HCT116 (cell line): Measurements from ENCODE around the gene CEP57. TPM values are rescaled to one million over a fixed set of nuclear protein-coding genes. Genes with fewer than 3 reads are reported as not detected.

Experiments used
- ATAC-seq: fragments of 200-7000 bp; cut with Tn5 transposase; 2 replicates; pipeline ENCODE4 v1.9.1; 2020; ENCODE audit warnings: mild to moderate bottlenecking, moderate library complexity
- BruUV-seq: library from RNA; stranded (reverse); fragments of 400-500 nt; replicated peaks from 2 replicates; lab custom pipeline; 2021; lab: Mats Ljungman, UMichigan
- CTCF ChIA-PET: fragments of 300-600 bp; sonication (Branson Sonifier 250); formaldehyde crosslinking; loops from one replicate; lab custom pipeline; 2021; ENCODE audit warnings: antibody characterized with exemption; lab: Charles Lee
- POLR2A ChIA-PET: fragments of 300-600, 350-600 bp; sonication (Branson Sonifier 250); formaldehyde crosslinking; loops from one replicate; lab custom pipeline; 2021; ENCODE audit warnings: antibody characterized with exemption; lab: Charles Lee
- RAD21 ChIA-PET, 2 experiments: fragments of 300-600 bp; sonication (Branson Sonifier 250); formaldehyde crosslinking; loops; one replicate each; lab custom pipeline; 2023; ENCODE audit warnings: low total read pairs in 2 of 2; ENCODE audit not compliant: uncharacterized antibody in 2 of 2, unreplicated experiment in 2 of 2, low non-redundant PET in 1 of 2; lab: Charles Lee
- DNase-seq: peaks from one replicate; pipeline ENCODE4 v3.0.0-alpha.2; 2010; ENCODE audit warnings: low read depth, low spot score
- H2AFZ ChIP-seq: fragments of 200-600 bp; shearing (Covaris generic), sonication (generic); 2 replicates; pipeline ENCODE4 v1.6.1; 2017; ENCODE audit warnings: low read depth, mixed run types, mixed read lengths, antibody characterized with exemption, low read length; ENCODE audit not compliant: poor library complexity, severe bottlenecking
- H3K27ac ChIP-seq: 2 replicates; pipeline ENCODE4 v1.5.1; 2012; ENCODE audit warnings: low read depth, low read length
- H3K27me3 ChIP-seq: fragments of 200-600 bp; sonication (generic); 2 replicates; pipeline ENCODE4 v1.6.1; 2016; ENCODE audit warnings: mixed run types, low read length, mixed read lengths; ENCODE audit not compliant: insufficient read depth
- H3K36me3 ChIP-seq, 2 experiments: fragments of 200-500 bp in 1 of 2; fragments of 200-600 bp in 1 of 2; sonication (Bioruptor generic) in 1 of 2; sonication (generic) in 1 of 2; 2 replicates each; pipeline versions ENCODE4 v1.5.1 to v1.6.1; 2014 to 2016; ENCODE audit warnings: low read length in 2 of 2, inconsistent platforms in 1 of 2, mixed read lengths in 1 of 2, mixed run types in 1 of 2; ENCODE audit not compliant: insufficient read depth in 2 of 2, control insufficient read depth in 1 of 2
- H3K4me1 ChIP-seq, 2 experiments: fragments of 200-600 bp in 1 of 2; sonication (generic) in 1 of 2; 2 replicates each; pipeline versions ENCODE4 v1.5.1 to v1.6.1; 2012 to 2017; ENCODE audit warnings: low read length in 2 of 2, inconsistent platforms in 1 of 2, mild to moderate bottlenecking in 1 of 2, mixed read lengths in 1 of 2, mixed run types in 1 of 2, moderate library complexity in 1 of 2; ENCODE audit not compliant: insufficient read depth in 2 of 2, control insufficient read depth in 1 of 2
- H3K4me2 ChIP-seq: fragments of 200-600 bp; sonication (generic); 2 replicates; pipeline ENCODE4 v1.6.1; 2017; ENCODE audit warnings: mixed run types, low read length, mixed read lengths
- H3K4me3 ChIP-seq, 2 experiments: fragments of 200-600 bp in 1 of 2; sonication (generic) in 1 of 2; replicated peaks in 1 of 2; 2 replicates each; pipeline ENCODE4 v1.5.1; 2011 to 2016; ENCODE audit warnings: low read length in 2 of 2, control low read depth in 1 of 2, low read depth in 1 of 2, mild to moderate bottlenecking in 1 of 2, mixed read lengths in 1 of 2, mixed run types in 1 of 2
- H3K79me2 ChIP-seq: fragments of 200-600 bp; sonication (generic); 2 replicates; pipeline ENCODE4 v1.6.1; 2017; ENCODE audit warnings: mild to moderate bottlenecking, mixed run types, low read length, moderate library complexity, mixed read lengths; ENCODE audit not compliant: insufficient read depth
- H3K9ac ChIP-seq: fragments of 200-600 bp; sonication (generic); 2 replicates; pipeline ENCODE4 v1.6.1; 2016; ENCODE audit warnings: low read length, mixed read lengths
- H3K9me2 ChIP-seq: fragments of 200-600 bp; sonication (generic), shearing (Covaris generic); 2 replicates; pipeline ENCODE4 v1.6.1; 2017; ENCODE audit warnings: mixed run types, mild to moderate bottlenecking, moderate library complexity; ENCODE audit not compliant: insufficient read depth
- H3K9me3 ChIP-seq, 2 experiments: fragments of 200-500 bp in 1 of 2; fragments of 200-600 bp in 1 of 2; sonication (Bioruptor generic) in 1 of 2; sonication (generic) in 1 of 2; 2 replicates each; pipeline ENCODE4 v1.6.1; 2014 to 2017; ENCODE audit warnings: low read length in 2 of 2, mixed read lengths in 2 of 2, inconsistent platforms in 1 of 2, low read depth in 1 of 2, mild to moderate bottlenecking in 1 of 2, mixed run types in 1 of 2, moderate library complexity in 1 of 2; ENCODE audit not compliant: control insufficient read depth in 1 of 2, insufficient read depth in 1 of 2
- H4K20me1 ChIP-seq: fragments of 200-600 bp; sonication (generic), shearing (Covaris generic); 2 replicates; pipeline ENCODE4 v1.6.1; 2017; ENCODE audit warnings: mixed run types, mild to moderate bottlenecking, moderate library complexity; ENCODE audit not compliant: insufficient read depth
- ATF3 ChIP-seq: IDR thresholded peaks from 2 replicates; pipeline ENCODE4 v1.6.1; 2012
- CBX3 ChIP-seq: IDR thresholded peaks from 2 replicates; pipeline ENCODE4 v1.6.1; 2012; ENCODE audit warnings: low read depth
- CEBPB ChIP-seq: IDR thresholded peaks from 2 replicates; pipeline ENCODE4 v1.6.1; 2012; ENCODE audit warnings: low read depth
- CTCF ChIP-seq, 3 experiments: fragments of 200-600 bp in 1 of 3; sonication (generic) in 1 of 3; IDR thresholded peaks in 2 of 3; conservative IDR thresholded peaks in 1 of 3; 2 replicates each; pipeline ENCODE4 v1.5.1; 2012 to 2017; ENCODE audit warnings: low read depth in 2 of 3, low read length in 2 of 3, antibody characterized with exemption in 1 of 3, borderline replicate concordance in 1 of 3, control low read depth in 1 of 3, mild to moderate bottlenecking in 1 of 3, mixed read lengths in 1 of 3, mixed run types in 1 of 3, moderate library complexity in 1 of 3; ENCODE audit not compliant: insufficient read depth in 1 of 3
- EGR1 ChIP-seq: IDR thresholded peaks from 2 replicates; pipeline ENCODE4 v1.6.1; 2012; ENCODE audit warnings: low read depth
- ELF1 ChIP-seq: IDR thresholded peaks from 2 replicates; pipeline ENCODE4 v1.6.1; 2012; ENCODE audit warnings: low read depth, borderline replicate concordance
- EZH2 ChIP-seq: fragments of 200-600 bp; sonication (generic); IDR thresholded peaks from 2 replicates; pipeline ENCODE4 v1.6.1; 2017; ENCODE audit warnings: antibody characterized with exemption, mixed run types
- EZH2phosphoT487 ChIP-seq: fragments of 200-600 bp; IDR thresholded peaks from 2 replicates; pipeline ENCODE4 v1.6.1; 2018; ENCODE audit warnings: antibody characterized with exemption, borderline replicate concordance
- FOSL1 ChIP-seq: IDR thresholded peaks from 2 replicates; pipeline ENCODE4 v1.6.1; 2012; ENCODE audit warnings: low read depth
- JUND ChIP-seq: IDR thresholded peaks from 2 replicates; pipeline ENCODE4 v1.6.1; 2012
- MAX ChIP-seq: IDR thresholded peaks from 2 replicates; pipeline ENCODE4 v1.6.1; 2012
- POLR2AphosphoS5 ChIP-seq: IDR thresholded peaks from 2 replicates; pipeline ENCODE4 v1.6.1; 2011; ENCODE audit warnings: mild to moderate bottlenecking, low read depth, low read length, moderate library complexity
- REST ChIP-seq: IDR thresholded peaks from 2 replicates; pipeline ENCODE4 v1.6.1; 2012; ENCODE audit warnings: low read depth
- SIN3A ChIP-seq: IDR thresholded peaks from 2 replicates; pipeline ENCODE4 v1.6.1; 2012; ENCODE audit warnings: low read depth
- SP1 ChIP-seq: IDR thresholded peaks from 2 replicates; pipeline ENCODE4 v1.6.1; 2012; ENCODE audit warnings: low read depth
- TCF7L2 ChIP-seq: IDR thresholded peaks from 2 replicates; pipeline ENCODE4 v1.7.0; 2011; ENCODE audit warnings: borderline replicate concordance, inconsistent platforms; ENCODE audit not compliant: insufficient read depth, insufficient read length; ENCODE audit errors: extremely low read depth
- YY1 ChIP-seq: IDR thresholded peaks from 2 replicates; pipeline ENCODE4 v1.6.1; 2011; ENCODE audit warnings: low read length, low read depth, moderate library complexity, mild to moderate bottlenecking; ENCODE audit not compliant: insufficient replicate concordance; ENCODE audit errors: extremely low read depth
- ZBTB33 ChIP-seq: IDR thresholded peaks from 2 replicates; pipeline ENCODE4 v1.6.1; 2011; ENCODE audit warnings: mild to moderate bottlenecking, low read length, moderate library complexity; ENCODE audit not compliant: insufficient replicate concordance; ENCODE audit errors: extremely low read depth
- ZFX ChIP-seq: fragments of 450-650 bp; IDR thresholded peaks from 2 replicates; pipeline ENCODE4 v1.6.1; 2017
- ZNF274 ChIP-seq: fragments of 200-500 bp; sonication (Bioruptor generic); IDR thresholded peaks from 2 replicates; pipeline ENCODE4 v1.6.1; 2014; ENCODE audit warnings: mild to moderate bottlenecking, low read depth, low read length, inconsistent platforms
- intact Hi-C: fragments of 100-400 bp; cut with micrococcal nuclease; formaldehyde crosslinking; loops from 2 replicates; pipeline ENCODE4 v1.10.0; 2022
- total RNA-seq: library from RNA; stranded (reverse); gene quantifications from one replicate; pipeline ENCODE4 v1.2.1, GENCODE V29; 2021; ENCODE audit not compliant: unreplicated experiment

Gene CEP57
- total RNA-seq, 1 experiment from 2014 or later: 43.3 TPM

- no peak for DNase-seq
- RAD21 ChIA-PET: no interaction called here
- Histone ChIP-seq H3K27ac (no peak overlapping the region), H3K9me2 (no peaks in the 10 kb centered on the region), H2AFZ (no peak overlapping the region), H3K4me3 (no peak overlapping the region), H3K9ac (no peak overlapping the region), H3K27me3 (no peaks in the 10 kb centered on the region), H3K9me3 (no peaks in the 10 kb centered on the region), H3K4me1 (no peaks in the 10 kb centered on the region), H3K36me3 (peaks cover 0 to 9% of the 10 kb centered on the region in 2 experiments; a peak in 1 of 4 replicates), H4K20me1 (no peaks in the 10 kb centered on the region), H3K4me2 (no peak overlapping the region), H3K79me2 (no peaks in the 10 kb centered on the region)
- POLR2A ChIA-PET: no interaction called here
- ATAC-seq: no peak
- no TSS peak for BruUV-seq
- TF ChIP-seq FOSL1 (no peak), POLR2AphosphoS5 (no peak), EZH2phosphoT487 (no peak), ZFX (no peak), ELF1 (no peak), CTCF (IDR thresholded peaks at IDR 0.05 in 2 of 3, conservative IDR thresholded peaks at IDR 0.05 in 1 of 3; ENCODE audit: borderline replicate concordance in 1 of 3, insufficient read depth in 1 of 3, low read depth in 2 of 3, low read length in 2 of 3) (no peak), YY1 (no peak), ATF3 (no peak), JUND (no peak), TCF7L2 (no peak), SP1 (no peak), REST (no peak), ZBTB33 (no peak), CBX3 (no peak), EGR1 (no peak), ZNF274 (no peak), MAX (no peak), CEBPB (no peak), SIN3A (no peak), EZH2 (no peak)
- CTCF ChIA-PET: interaction anchor here (8.3 kb wide), 1 partner anchor 614 kb away, joined by 83 read pairs; no protein-coding TSS in a partner anchor
- intact Hi-C loops: loop anchor here (10.0 kb wide), 1 partner anchor 658 kb away; no protein-coding TSS in a partner anchor
Observed at GRCh38 chr11:95766701-95767100, 23.6 kb upstream of the CEP57 start.
